BJ (cell line): ENCODE data around the gene OR10V1. TPM values are rescaled to one million over a fixed set of nuclear protein-coding genes. Genes with fewer than 3 reads are reported as not detected.
A peak's percentile ranks its signal among the peaks of the same experiment; 100 is the strongest.
"Not testable (repeated sequence)": the region's sequence is repeated elsewhere in the genome, so short reads cannot be mapped to it uniquely, and the experiment has no call there.

Source experiments
- CTCF ChIA-PET: fragments of 350-600 bp; formaldehyde crosslinking; extraction: SDS; loops from one replicate; lab custom pipeline; 2021; ENCODE audit warnings: antibody characterized with exemption, inconsistent platforms; lab: Yijun Ruan, JAX
- POLR2A ChIA-PET: fragments of 300-600 bp; sonication (Branson Sonifier 250); formaldehyde crosslinking; extraction: SDS; loops from one replicate; lab custom pipeline; 2021; ENCODE audit warnings: antibody characterized with exemption; lab: Charles Lee
- DNase-seq: peaks from one replicate; pipeline ENCODE4 v3.0.0-alpha.2; 2011; ENCODE audit warnings: low read depth
- H3K27me3 ChIP-seq: 2 replicates; pipeline ENCODE4 v1.6.0; 2011; ENCODE audit warnings: low read length; ENCODE audit not compliant: control insufficient read depth, insufficient read depth
- H3K36me3 ChIP-seq: 2 replicates; pipeline ENCODE4 v1.5.1; 2011; ENCODE audit warnings: low read length; ENCODE audit not compliant: control insufficient read depth, insufficient read depth
- H3K4me3 ChIP-seq: 2 replicates; pipeline ENCODE4 v1.5.1; 2011; ENCODE audit warnings: low read depth, mild to moderate bottlenecking, control low read depth, low read length
- polyA plus RNA-seq: library from polyadenylated mRNA; depleted of rRNA; stranded (reverse); fragments of >200 nt; gene quantifications from 2 replicates; pipeline ENCODE4 v1.2.3, GENCODE V29; 2011
- TF ChIP-seq, protein P1 (sequence below): IDR thresholded peaks from 2 replicates; pipeline ENCODE4 v1.5.1; 2011; ENCODE audit warnings: low read depth, mild to moderate bottlenecking, control low read depth, inconsistent platforms, low read length, moderate library complexity; ENCODE audit not compliant: insufficient read depth

The OR10V1 gene
- polyA plus RNA-seq, 1 experiment: not detected

GRCh38 chr11:59689015-59689414, 24.6 kb downstream of the OR10V1 start:
- ChIA-PET POLR2A (no interaction called here), CTCF (interaction anchor here (2.0 kb wide), 1 partner anchor 8 kb away, joined by 7 read pairs; no protein-coding TSS in a partner anchor)

DNA sequence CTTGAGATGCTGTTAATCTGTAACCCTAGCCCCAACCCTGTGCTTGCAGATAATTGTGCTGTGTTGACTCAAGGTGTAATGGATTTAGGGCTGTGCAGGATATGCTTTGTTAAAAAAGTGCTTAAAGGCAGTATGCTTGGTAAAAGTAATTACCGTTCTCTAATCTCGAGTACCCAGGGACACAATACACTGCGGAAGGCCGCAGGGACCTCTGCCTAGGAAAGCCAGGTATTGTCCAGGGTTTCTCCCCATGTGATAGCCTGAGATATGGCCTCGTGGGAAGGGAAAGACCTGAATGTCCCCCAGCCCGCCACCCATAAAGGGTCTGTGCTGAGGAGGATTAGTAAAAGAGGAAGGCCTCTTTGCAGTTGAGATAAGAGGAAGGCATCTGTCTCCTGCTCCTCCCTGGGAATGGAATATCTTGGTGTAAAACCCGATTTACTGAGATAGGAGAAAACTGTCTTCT, 32.4 kb downstream of the OR10V1 start:
- H3K36me3 ChIP-seq, POLR2A ChIA-PET, H3K4me3 ChIP-seq, H3K27me3 ChIP-seq, DNase-seq: not testable (repeated sequence)
- CTCF ChIA-PET: interaction anchor here (0.7 to 2.5 kb wide), 7 partner anchors 9 to 144 kb away, joined by 3 to 24 read pairs (median 5); partner anchors contain the start of gene PATL1

More at GRCh38 chr11:59689015-59689414, 24.6 kb downstream of the OR10V1 start:
- DNase-seq: no peak
- H3K36me3 ChIP-seq: no peaks in the 10 kb centered on the region
- TF ChIP-seq, protein P1, sequence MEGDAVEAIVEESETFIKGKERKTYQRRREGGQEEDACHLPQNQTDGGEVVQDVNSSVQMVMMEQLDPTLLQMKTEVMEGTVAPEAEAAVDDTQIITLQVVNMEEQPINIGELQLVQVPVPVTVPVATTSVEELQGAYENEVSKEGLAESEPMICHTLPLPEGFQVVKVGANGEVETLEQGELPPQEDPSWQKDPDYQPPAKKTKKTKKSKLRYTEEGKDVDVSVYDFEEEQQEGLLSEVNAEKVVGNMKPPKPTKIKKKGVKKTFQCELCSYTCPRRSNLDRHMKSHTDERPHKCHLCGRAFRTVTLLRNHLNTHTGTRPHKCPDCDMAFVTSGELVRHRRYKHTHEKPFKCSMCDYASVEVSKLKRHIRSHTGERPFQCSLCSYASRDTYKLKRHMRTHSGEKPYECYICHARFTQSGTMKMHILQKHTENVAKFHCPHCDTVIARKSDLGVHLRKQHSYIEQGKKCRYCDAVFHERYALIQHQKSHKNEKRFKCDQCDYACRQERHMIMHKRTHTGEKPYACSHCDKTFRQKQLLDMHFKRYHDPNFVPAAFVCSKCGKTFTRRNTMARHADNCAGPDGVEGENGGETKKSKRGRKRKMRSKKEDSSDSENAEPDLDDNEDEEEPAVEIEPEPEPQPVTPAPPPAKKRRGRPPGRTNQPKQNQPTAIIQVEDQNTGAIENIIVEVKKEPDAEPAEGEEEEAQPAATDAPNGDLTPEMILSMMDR: no peak
- H3K27me3 ChIP-seq: no peaks in the 10 kb centered on the region; the same call in none of the 2 replicates
- H3K4me3 ChIP-seq: no peak overlapping the region

GRCh38 chr11:59680287-59681154, 33.1 kb downstream of the OR10V1 start:
- CTCF ChIA-PET: interaction anchor here (0.6 to 2.5 kb wide), 15 partner anchors 9 to 252 kb away, joined by 3 to 24 read pairs (median 4); partner anchors contain the start of gene PATL1
- no peaks in the 10 kb centered on the region for H3K27me3 ChIP-seq
- POLR2A ChIA-PET: interaction anchor here (0.6 kb wide), 1 partner anchor 11 kb away, joined by 14 read pairs; no protein-coding TSS in a partner anchor
- H3K4me3 ChIP-seq: no peak overlapping the region
- no peak for DNase-seq
- TF ChIP-seq, protein P1: peak; percentile 92
- H3K36me3 ChIP-seq: no peaks in the 10 kb centered on the region

- ChIA-PET POLR2A (no interaction called here), CTCF (interaction anchor here (1.0 to 2.5 kb wide), 4 partner anchors 8 to 142 kb away, joined by 3 to 24 read pairs (median 8); no protein-coding TSS in a partner anchor)
- no peaks in the 10 kb centered on the region for H3K36me3 ChIP-seq
- TF ChIP-seq, protein P1: no peak
- H3K27me3 ChIP-seq: no peaks in the 10 kb centered on the region
- no peak overlapping the region for H3K4me3 ChIP-seq
- DNase-seq: no peak
These were observed 34.3 kb downstream of the OR10V1 start for GRCh38 chr11:59679347-59679746.

DNA sequence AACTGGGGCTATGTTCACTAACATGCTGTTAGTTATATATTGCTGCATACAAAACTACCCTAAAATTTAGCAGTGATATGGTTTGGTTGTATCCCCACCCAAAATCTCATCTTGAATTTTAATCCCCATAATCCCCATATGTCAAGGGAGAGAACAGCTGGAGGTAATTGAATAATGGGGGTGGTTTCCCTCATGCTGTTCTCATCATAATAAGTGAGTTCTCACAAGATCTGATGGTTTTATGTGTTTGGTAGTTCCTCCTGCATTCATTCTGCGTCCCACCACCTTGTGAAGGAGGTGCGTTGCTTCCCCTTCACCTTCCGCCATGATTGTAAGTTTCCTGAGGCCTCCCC, 34.9 kb downstream of the OR10V1 start:
- Histone ChIP-seq H3K36me3 (no peaks in the 10 kb centered on the region), H3K4me3 (no peak overlapping the region), H3K27me3 (no peaks in the 10 kb centered on the region)
- no peak for DNase-seq
- TF ChIP-seq, protein P1: no peak
- ChIA-PET POLR2A (no interaction called here), CTCF (interaction anchor here (1.9 to 2.5 kb wide), 2 partner anchors 22 to 142 kb away, joined by 4 to 24 read pairs; no protein-coding TSS in a partner anchor)
